ENCODE results near the gene TYMS.

DNA sequence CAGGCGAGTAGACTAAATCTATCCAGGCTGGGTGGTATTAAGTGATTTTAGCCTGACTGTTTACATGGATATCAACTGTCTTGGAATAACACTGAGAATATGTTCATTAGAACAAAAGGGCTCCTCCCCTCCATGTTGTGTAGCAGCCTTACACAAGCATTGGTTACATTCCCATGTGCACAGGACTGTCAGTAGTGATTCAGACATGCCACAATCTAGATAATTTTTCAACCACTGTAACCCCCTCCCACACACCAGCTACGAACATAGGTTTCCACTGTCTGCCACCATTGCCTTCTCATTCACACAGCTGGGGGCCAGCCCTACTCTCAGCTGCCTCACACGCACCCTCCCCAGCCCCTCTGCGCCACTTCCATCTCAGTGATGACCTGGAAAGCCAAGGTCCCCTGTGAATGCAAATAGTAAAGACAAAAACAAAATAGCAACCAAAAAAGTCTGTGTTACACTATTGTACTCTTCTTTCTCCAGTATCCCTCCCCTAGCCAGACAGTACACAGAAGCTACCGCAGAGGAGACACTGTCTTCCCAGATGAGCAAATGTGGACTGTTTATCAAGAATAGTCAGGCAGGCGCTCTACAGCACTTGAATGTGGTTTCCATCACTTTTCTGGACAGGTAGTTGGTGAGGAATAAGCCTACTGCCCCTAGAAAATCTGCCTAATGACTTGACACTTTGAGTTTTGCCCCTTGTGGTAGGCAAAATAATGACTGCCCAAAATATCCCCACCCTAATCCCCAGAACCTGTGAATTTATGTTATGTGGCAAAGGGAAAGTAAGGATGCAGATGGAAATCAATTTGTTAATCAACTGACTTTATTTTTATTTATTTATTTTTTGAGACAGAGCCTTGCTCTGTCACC lies 27.9 kb upstream of the TYMS start:
- TF ChIP-seq EZH2phosphoT487 (IDR thresholded peaks at IDR 0.05; ENCODE audit: insufficient read depth, low read depth) (no peak), EZH2 (IDR thresholded peaks at IDR 0.05; ENCODE audit: insufficient read depth, poor library complexity, severe bottlenecking) (no peak)

All from GM23248 (cell line).